Thyroid gland (tissue), 4 donors: Measurements from ENCODE around the gene ASCL5.

Source experiments
- CTCF ChIP-seq, 6 experiments: fragments of 200-600 bp in 3 of 6; fragments of 450-650 bp in 3 of 6; sonication (generic) in 3 of 6; IDR thresholded peaks; one replicate each; pipeline ENCODE4 v1.5.1; 2016 to 2019; ENCODE audit warnings: antibody characterized with exemption in 6 of 6, mild to moderate bottlenecking in 2 of 6, inconsistent platforms in 1 of 6, moderate library complexity in 1 of 6
- POLR2A ChIP-seq, 2 donors: fragments of 450-650 bp; IDR thresholded peaks; one replicate each; pipeline ENCODE4 v1.6.1; 2017; ENCODE audit warnings: antibody characterized with exemption in 2 of 2, mild to moderate bottlenecking in 2 of 2, moderate library complexity in 1 of 2

GRCh38 chr1:201170533-201171062, 43.6 kb upstream of the ASCL5 start:
- TF ChIP-seq CTCF (IDR thresholded peaks at IDR 0.05), result no peak
- TF ChIP-seq POLR2A (IDR thresholded peaks at IDR 0.05), result peak in 1 of 2 donors; percentile 85
